ENCODE measurements around the gene DIP2B. TPM values are rescaled to one million over a fixed set of nuclear protein-coding genes. Genes with fewer than 3 reads are reported as not detected.

DIP2B gene
- total RNA-seq, 2 experiments from 2014 or later: 21.4 to 22.5 TPM

- Mint-ChIP-seq H3K36me3 (peaks cover 8% of the 10 kb centered on the region), H3K4me1 (peaks cover 40% of the 10 kb centered on the region), H3K4me3 (no peak overlapping the region), H3K27me3 (no peaks in the 10 kb centered on the region), H3K9me3 (no peaks in the 10 kb centered on the region), H3K27ac (no peak overlapping the region)
- no peak for DNase-seq
Observed at GRCh38 chr12:50617657-50618056, 112.9 kb downstream of the DIP2B start.

GRCh38 chr12:50618864-50619609 is 114.3 kb downstream of the DIP2B start:
- no peaks in the 10 kb centered on the region for H3K27me3 Mint-ChIP-seq
- H3K4me1 Mint-ChIP-seq: peaks cover 45% of the 10 kb centered on the region
- H3K9me3 Mint-ChIP-seq: no peaks in the 10 kb centered on the region
- H3K4me3 Mint-ChIP-seq: no peak overlapping the region
- H3K27ac Mint-ChIP-seq: no peak overlapping the region
- H3K36me3 Mint-ChIP-seq: peaks cover 9% of the 10 kb centered on the region
- DNase-seq: no peak

GRCh38 chr12:50619610-50619958 is 114.8 kb downstream of the DIP2B start:
- Mint-ChIP-seq H3K36me3 (peaks cover 10% of the 10 kb centered on the region), H3K27ac (no peak overlapping the region), H3K27me3 (no peaks in the 10 kb centered on the region), H3K4me3 (no peak overlapping the region), H3K9me3 (no peaks in the 10 kb centered on the region), H3K4me1 (peaks cover 50% of the 10 kb centered on the region)
- DNase-seq: no peak

GRCh38 chr12:50620109-50620977 is 115.6 kb downstream of the DIP2B start:
- Mint-ChIP-seq H3K27me3 (no peaks in the 10 kb centered on the region), H3K4me3 (no peak overlapping the region), H3K4me1 (peaks cover 58% of the 10 kb centered on the region), H3K9me3 (no peaks in the 10 kb centered on the region), H3K36me3 (peaks cover 14% of the 10 kb centered on the region), H3K27ac (peak overlapping the region; percentile 69)
- peak; percentile 18 for DNase-seq

GRCh38 chr12:50620978-50621360 is 116.2 kb downstream of the DIP2B start:
- H3K9me3 Mint-ChIP-seq: no peaks in the 10 kb centered on the region
- H3K27me3 Mint-ChIP-seq: no peaks in the 10 kb centered on the region
- H3K27ac Mint-ChIP-seq: no peak overlapping the region
- peaks cover 56% of the 10 kb centered on the region for H3K4me1 Mint-ChIP-seq
- H3K36me3 Mint-ChIP-seq: peaks cover 14% of the 10 kb centered on the region
- no peak for DNase-seq
- H3K4me3 Mint-ChIP-seq: no peak overlapping the region

GRCh38 chr12:50621399-50622300 is 116.9 kb downstream of the DIP2B start:
- no peak for DNase-seq

GRCh38 chr12:50625029-50625925 is 120.5 kb downstream of the DIP2B start:
- peaks cover 43% of the 10 kb centered on the region for H3K4me1 Mint-ChIP-seq
- no peaks in the 10 kb centered on the region for H3K27me3 Mint-ChIP-seq
- peak overlapping the region; percentile 68 for H3K27ac Mint-ChIP-seq
- H3K4me3 Mint-ChIP-seq: no peak overlapping the region
- no peak for DNase-seq
- H3K36me3 Mint-ChIP-seq: peaks cover 29% of the 10 kb centered on the region
- H3K9me3 Mint-ChIP-seq: no peaks in the 10 kb centered on the region

More at GRCh38 chr12:50621399-50622300, 116.9 kb downstream of the DIP2B start:
- H3K27ac Mint-ChIP-seq: peak overlapping the region; percentile 36
- peaks cover 16% of the 10 kb centered on the region for H3K36me3 Mint-ChIP-seq
- H3K4me1 Mint-ChIP-seq: peaks cover 57% of the 10 kb centered on the region
- no peak overlapping the region for H3K4me3 Mint-ChIP-seq
- H3K27me3 Mint-ChIP-seq: no peaks in the 10 kb centered on the region
- H3K9me3 Mint-ChIP-seq: no peaks in the 10 kb centered on the region

- Mint-ChIP-seq H3K9me3 (no peaks in the 10 kb centered on the region), H3K27me3 (no peaks in the 10 kb centered on the region), H3K4me1 (peaks cover 35% of the 10 kb centered on the region), H3K36me3 (peaks cover 30% of the 10 kb centered on the region), H3K4me3 (no peak overlapping the region), H3K27ac (no peak overlapping the region)
- no peak for DNase-seq
Observed at GRCh38 chr12:50626026-50626425, 121.2 kb downstream of the DIP2B start.

- Mint-ChIP-seq H3K4me3 (no peak overlapping the region), H3K27me3 (no peaks in the 10 kb centered on the region), H3K9me3 (no peaks in the 10 kb centered on the region), H3K4me1 (peaks cover 23% of the 10 kb centered on the region), H3K36me3 (peaks cover 30% of the 10 kb centered on the region), H3K27ac (no peak overlapping the region)
- no peak for DNase-seq
Observed at GRCh38 chr12:50627491-50627890, 122.7 kb downstream of the DIP2B start.

- no peaks in the 10 kb centered on the region for H3K9me3 Mint-ChIP-seq
- H3K4me1 Mint-ChIP-seq: peaks cover 21% of the 10 kb centered on the region
- peaks cover 33% of the 10 kb centered on the region for H3K36me3 Mint-ChIP-seq
- no peak for DNase-seq
- H3K27ac Mint-ChIP-seq: peak overlapping the region; percentile 36
- H3K4me3 Mint-ChIP-seq: no peak overlapping the region
- no peaks in the 10 kb centered on the region for H3K27me3 Mint-ChIP-seq
Observed at GRCh38 chr12:50628394-50628793, 123.6 kb downstream of the DIP2B start.

- no peaks in the 10 kb centered on the region for H3K9me3 Mint-ChIP-seq
- H3K36me3 Mint-ChIP-seq: peaks cover 19% of the 10 kb centered on the region
- H3K27ac Mint-ChIP-seq: no peak overlapping the region
- no peaks in the 10 kb centered on the region for H3K27me3 Mint-ChIP-seq
- DNase-seq: no peak
- H3K4me1 Mint-ChIP-seq: peaks cover 25% of the 10 kb centered on the region
- H3K4me3 Mint-ChIP-seq: no peak overlapping the region
Observed at GRCh38 chr12:50633955-50634354, 129.2 kb downstream of the DIP2B start.

GRCh38 chr12:50634379-50634778 is 129.6 kb downstream of the DIP2B start:
- H3K9me3 Mint-ChIP-seq: no peaks in the 10 kb centered on the region
- no peak overlapping the region for H3K4me3 Mint-ChIP-seq
- H3K4me1 Mint-ChIP-seq: peaks cover 26% of the 10 kb centered on the region

GRCh38 chr12:50635364-50635763 is 130.6 kb downstream of the DIP2B start:
- Mint-ChIP-seq H3K9me3 (no peaks in the 10 kb centered on the region), H3K36me3 (peaks cover 9% of the 10 kb centered on the region), H3K27ac (no peak overlapping the region), H3K4me3 (no peak overlapping the region), H3K4me1 (peaks cover 32% of the 10 kb centered on the region), H3K27me3 (no peaks in the 10 kb centered on the region)
- DNase-seq: no peak

More at GRCh38 chr12:50634379-50634778, 129.6 kb downstream of the DIP2B start:
- H3K27me3 Mint-ChIP-seq: no peaks in the 10 kb centered on the region
- no peak overlapping the region for H3K27ac Mint-ChIP-seq
- DNase-seq: no peak
- peaks cover 15% of the 10 kb centered on the region for H3K36me3 Mint-ChIP-seq

- DNase-seq: no peak
- H3K27ac Mint-ChIP-seq: no peak overlapping the region
- peaks cover 36% of the 10 kb centered on the region for H3K4me1 Mint-ChIP-seq
- H3K36me3 Mint-ChIP-seq: peaks cover 11% of the 10 kb centered on the region
- no peaks in the 10 kb centered on the region for H3K9me3 Mint-ChIP-seq
- no peak overlapping the region for H3K4me3 Mint-ChIP-seq
- H3K27me3 Mint-ChIP-seq: no peaks in the 10 kb centered on the region
Observed at GRCh38 chr12:50635857-50636256, 131.1 kb downstream of the DIP2B start.
